ENCODE data around the gene GUCY1A1. TPM values are rescaled to one million over a fixed set of nuclear protein-coding genes. Genes with fewer than 3 reads are reported as not detected.

GUCY1A1 gene
- total RNA-seq, 2 experiments from 2014 or later = 0.09 to 0.45 TPM

DNA sequence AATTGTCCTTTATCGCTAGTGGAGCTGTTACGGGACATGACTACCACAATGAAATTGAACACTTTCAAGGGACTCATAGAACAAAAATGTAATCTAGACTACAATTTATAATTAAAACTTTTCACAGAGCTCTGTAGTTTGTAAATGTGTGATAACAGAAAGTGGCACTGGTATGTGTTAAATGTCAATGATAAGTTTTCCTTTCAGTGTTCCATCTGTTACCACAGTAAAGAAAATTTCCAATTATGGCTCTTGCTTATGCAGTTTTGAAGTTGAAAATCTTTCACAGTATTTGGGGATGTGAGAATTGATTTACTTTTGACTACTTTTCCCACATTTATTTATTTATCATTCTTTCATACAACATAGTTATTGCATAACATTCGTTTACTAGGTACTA lies 40.1 kb upstream of the GUCY1A1 start:
- TF ChIP-seq CTCF (IDR thresholded peaks at IDR 0.05) = no peak
- ChIA-PET POLR2A (no interaction called here), CTCF (no interaction called here)
- H3K4me1 Mint-ChIP-seq (ENCODE audit: low read depth) = peaks cover 19% of the 10 kb centered on the region
- H3K27me3 Mint-ChIP-seq = no peaks in the 10 kb centered on the region
- intact Hi-C loops (cut with micrococcal nuclease) = no loop called here
- DNase-seq (no peak), ATAC-seq (no peak)
- no peak overlapping the region for H3K27ac Mint-ChIP-seq
- H3K9me3 Mint-ChIP-seq = no peaks in the 10 kb centered on the region
- no peaks in the 10 kb centered on the region for H3K36me3 Mint-ChIP-seq (ENCODE audit: low read depth)
- no peak overlapping the region for H3K4me3 Mint-ChIP-seq

GRCh38 chr4:155629183-155629825 lies 37.3 kb upstream of the GUCY1A1 start:
- Mint-ChIP-seq H3K27me3 (no peaks in the 10 kb centered on the region), H3K27ac (peak overlapping the region; percentile 56), H3K36me3 (ENCODE audit: low read depth) (no peaks in the 10 kb centered on the region), H3K4me3 (no peak overlapping the region), H3K4me1 (ENCODE audit: low read depth) (peaks cover 21% of the 10 kb centered on the region), H3K9me3 (no peaks in the 10 kb centered on the region)
- ChIA-PET CTCF (interaction anchor here (1.0 to 1.4 kb wide), 2 partner anchors 11 to 14 kb away, joined by 3 to 5 read pairs; no protein-coding TSS in a partner anchor), POLR2A (no interaction called here)
- TF ChIP-seq CTCF (IDR thresholded peaks at IDR 0.05) = no peak
- DNase-seq = peak; percentile 16
- intact Hi-C loops (cut with micrococcal nuclease) = no loop called here
- ATAC-seq = peak; percentile 52

DNA sequence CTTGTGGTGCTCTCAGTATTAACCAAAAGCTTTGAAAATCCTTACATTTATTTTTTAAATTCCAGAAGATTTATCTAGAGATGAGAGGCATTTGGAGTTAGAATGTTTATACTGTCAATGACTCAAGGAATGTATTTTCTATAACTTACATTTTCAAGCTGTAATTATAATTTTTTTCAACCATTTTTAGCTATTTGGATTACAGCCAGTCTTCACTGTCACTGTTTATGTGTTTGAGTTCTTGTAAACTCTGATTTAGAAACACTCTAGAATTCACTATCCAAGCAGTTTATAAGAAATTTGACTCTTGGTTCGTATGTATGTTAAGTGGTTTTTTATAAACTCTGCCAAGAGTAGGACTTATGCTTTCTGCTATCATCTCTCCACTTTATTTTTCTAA lies 36.7 kb upstream of the GUCY1A1 start:
- POLR2A ChIA-PET = no interaction called here

GRCh38 chr4:155632310-155632840 lies 34.3 kb upstream of the GUCY1A1 start:
- no peak for TF ChIP-seq CTCF (IDR thresholded peaks at IDR 0.05)
- Mint-ChIP-seq H3K9me3 (no peaks in the 10 kb centered on the region), H3K36me3 (ENCODE audit: low read depth) (peaks cover 1% of the 10 kb centered on the region), H3K27ac (no peak overlapping the region), H3K27me3 (peaks cover 5% of the 10 kb centered on the region), H3K4me3 (no peak overlapping the region), H3K4me1 (ENCODE audit: low read depth) (peaks cover 21% of the 10 kb centered on the region)
- intact Hi-C loops (cut with micrococcal nuclease) = no loop called here
- no peak for ATAC-seq
- ChIA-PET CTCF (interaction anchor here (0.9 to 1.8 kb wide), 2 partner anchors 20 to 155 kb away, joined by 3 to 4 read pairs; no protein-coding TSS in a partner anchor), POLR2A (no interaction called here)
- no peak for DNase-seq

More for the DNA sequence above, 36.7 kb upstream of the GUCY1A1 start:
- intact Hi-C loops (cut with micrococcal nuclease) = no loop called here
- CTCF ChIA-PET = interaction anchor here (1.0 to 1.4 kb wide), 2 partner anchors 10 to 13 kb away, joined by 3 to 5 read pairs; no protein-coding TSS in a partner anchor
- H3K9me3 Mint-ChIP-seq = no peaks in the 10 kb centered on the region
- H3K27ac Mint-ChIP-seq = peak overlapping the region; percentile 56
- no peak for DNase-seq
- peaks cover under 1% of the 10 kb centered on the region for H3K27me3 Mint-ChIP-seq
- H3K4me1 Mint-ChIP-seq (ENCODE audit: low read depth) = peaks cover 21% of the 10 kb centered on the region
- H3K36me3 Mint-ChIP-seq (ENCODE audit: low read depth) = peaks cover under 1% of the 10 kb centered on the region
- no peak for ATAC-seq
- H3K4me3 Mint-ChIP-seq = no peak overlapping the region
- TF ChIP-seq CTCF (IDR thresholded peaks at IDR 0.05) = no peak

- no peak for DNase-seq
- peaks cover 7% of the 10 kb centered on the region for H3K27me3 Mint-ChIP-seq
- H3K9me3 Mint-ChIP-seq = no peaks in the 10 kb centered on the region
- CTCF ChIA-PET = no interaction called here
- ATAC-seq = no peak
- peaks cover 1% of the 10 kb centered on the region for H3K36me3 Mint-ChIP-seq (ENCODE audit: low read depth)
- intact Hi-C loops (cut with micrococcal nuclease) = no loop called here
- POLR2A ChIA-PET = no interaction called here
- H3K27ac Mint-ChIP-seq = no peak overlapping the region
- H3K4me1 Mint-ChIP-seq (ENCODE audit: low read depth) = peaks cover 23% of the 10 kb centered on the region
- no peak for TF ChIP-seq CTCF (IDR thresholded peaks at IDR 0.05)
- H3K4me3 Mint-ChIP-seq = no peak overlapping the region
These were observed 28.3 kb upstream of the GUCY1A1 start for GRCh38 chr4:155638195-155638965.

All from activated CD8-positive, alpha-beta T cell treated with anti-CD3 and anti-CD28 coated beads for 36 hours (primary cell).